H9 (cell line): ENCODE measurements around the gene CHSY3. TPM values are rescaled to one million over a fixed set of nuclear protein-coding genes. Genes with fewer than 3 reads are reported as not detected.

ENCODE experiments used
- DNase-seq: peaks from one replicate; pipeline ENCODE4 v3.0.0-alpha.2; 2017
- H2AFZ ChIP-seq: one replicate; pipeline ENCODE4 v1.6.1; 2013; ENCODE audit warnings: mild to moderate bottlenecking, low read length, control low read depth, moderate library complexity
- H2AK5ac ChIP-seq: 2 replicates; pipeline ENCODE4 v1.6.1; 2013; ENCODE audit warnings: low read length, control low read depth, mixed read lengths; ENCODE audit not compliant: insufficient read length
- H2BK120ac ChIP-seq: one replicate; pipeline ENCODE4 v1.6.1; 2013; ENCODE audit warnings: low read depth, mild to moderate bottlenecking, low read length, control low read depth, inconsistent platforms; ENCODE audit not compliant: poor library complexity, severe bottlenecking
- H2BK12ac ChIP-seq: 2 replicates; pipeline ENCODE4 v1.6.1; 2013; ENCODE audit warnings: low read length, control low read depth, mixed read lengths, low read depth; ENCODE audit not compliant: insufficient read length
- H2BK15ac ChIP-seq: 2 replicates; pipeline ENCODE4 v1.6.1; 2013; ENCODE audit warnings: low read depth, low read length, control low read depth
- H2BK20ac ChIP-seq: one replicate; pipeline ENCODE4 v1.6.1; 2013; ENCODE audit warnings: low read depth, mild to moderate bottlenecking, low read length, control low read depth, inconsistent platforms; ENCODE audit not compliant: poor library complexity, severe bottlenecking
- H2BK5ac ChIP-seq: 2 replicates; pipeline ENCODE4 v1.6.1; 2013; ENCODE audit warnings: low read length, control low read depth, mixed read lengths; ENCODE audit not compliant: insufficient read length
- H3K14ac ChIP-seq: 2 replicates; pipeline ENCODE4 v1.6.1; 2013; ENCODE audit warnings: low read length, control low read depth; ENCODE audit not compliant: insufficient read depth
- H3K18ac ChIP-seq: 2 replicates; pipeline ENCODE4 v1.6.1; 2013; ENCODE audit warnings: low read depth, mild to moderate bottlenecking, mixed read lengths, low read length, control low read depth; ENCODE audit not compliant: insufficient read length
- H3K23ac ChIP-seq: 2 replicates; pipeline ENCODE4 v1.6.1; 2013; ENCODE audit warnings: low read length, control low read depth, mixed read lengths, low read depth; ENCODE audit not compliant: insufficient read length
- H3K23me2 ChIP-seq: 2 replicates; pipeline ENCODE4 v1.6.1; 2013; ENCODE audit warnings: low read depth, mild to moderate bottlenecking, mixed read lengths, low read length, control low read depth; ENCODE audit not compliant: insufficient read length, poor library complexity, severe bottlenecking
- H3K27ac ChIP-seq: 2 replicates; pipeline ENCODE4 v1.5.1; 2013; ENCODE audit warnings: low read length, control low read depth, mixed read lengths, low read depth; ENCODE audit not compliant: insufficient read length
- H3K27me3 ChIP-seq: 2 replicates; pipeline ENCODE4 v1.6.1; 2013; ENCODE audit warnings: low read length, control low read depth, inconsistent platforms; ENCODE audit not compliant: insufficient read depth
- H3K4ac ChIP-seq: 2 replicates; pipeline ENCODE4 v1.6.1; 2013; ENCODE audit warnings: low read depth, mild to moderate bottlenecking, control low read depth, inconsistent platforms, low read length, moderate library complexity
- H3K4me1 ChIP-seq: 2 replicates; pipeline ENCODE4 v1.6.1; 2013; ENCODE audit warnings: low read length, control low read depth, inconsistent platforms; ENCODE audit not compliant: insufficient read depth
- H3K4me2 ChIP-seq: 2 replicates; pipeline ENCODE4 v1.6.1; 2013; ENCODE audit warnings: low read length, control low read depth, mixed read lengths; ENCODE audit not compliant: insufficient read length, insufficient read depth
- H3K56ac ChIP-seq: 2 replicates; pipeline ENCODE4 v1.6.1; 2013; ENCODE audit warnings: low read depth, mild to moderate bottlenecking, mixed read lengths, low read length, control low read depth; ENCODE audit not compliant: insufficient read length
- H3K79me1 ChIP-seq: 2 replicates; pipeline ENCODE4 v1.6.1; 2013; ENCODE audit warnings: low read depth, mild to moderate bottlenecking, moderate library complexity, low read length, control low read depth, inconsistent platforms; ENCODE audit not compliant: insufficient read depth, poor library complexity, severe bottlenecking
- H3K79me2 ChIP-seq: 2 replicates; pipeline ENCODE4 v1.6.1; 2013; ENCODE audit warnings: low read length, control low read depth, inconsistent platforms; ENCODE audit not compliant: insufficient read depth
- H3K9ac ChIP-seq: 2 replicates; pipeline ENCODE4 v1.6.1; 2013; ENCODE audit warnings: low read length, control low read depth, mixed read lengths; ENCODE audit not compliant: insufficient read length; ENCODE audit errors: extremely low read depth
- H3K9me3 ChIP-seq: one replicate; pipeline ENCODE4 v1.6.1; 2013; ENCODE audit warnings: low read depth, low read length, inconsistent platforms; ENCODE audit not compliant: control insufficient read depth
- H3T11ph ChIP-seq: one replicate; pipeline ENCODE4 v1.6.1; 2013; ENCODE audit warnings: mild to moderate bottlenecking, low read length, control low read depth, inconsistent platforms
- H4K20me1 ChIP-seq: one replicate; pipeline ENCODE4 v1.6.1; 2013; ENCODE audit not compliant: control insufficient read depth, insufficient read length, insufficient read depth
- H4K5ac ChIP-seq: 2 replicates; pipeline ENCODE4 v1.6.1; 2013; ENCODE audit warnings: low read depth, mild to moderate bottlenecking, mixed read lengths, low read length, control low read depth; ENCODE audit not compliant: insufficient read length
- H4K8ac ChIP-seq: replicated peaks from 2 replicates; pipeline ENCODE4 v1.6.1; 2013; ENCODE audit warnings: low read length, control low read depth, mixed read lengths, low read depth; ENCODE audit not compliant: insufficient read length
- H4K91ac ChIP-seq: 2 replicates; pipeline ENCODE4 v1.6.1; 2013; ENCODE audit warnings: low read depth, mild to moderate bottlenecking, moderate library complexity, mixed read lengths, low read length, control low read depth; ENCODE audit not compliant: insufficient read length
- H3K27ac Mint-ChIP-seq, 3 experiments: 2 replicates in 2 of 3; 3 replicates in 1 of 3; pipeline ENCODE4 v1.8.0; 2020 to 2021; ENCODE audit warnings: mixed read lengths in 3 of 3, mild to moderate bottlenecking in 1 of 3, moderate library complexity in 1 of 3
- H3K27me3 Mint-ChIP-seq: 2 replicates; pipeline ENCODE4 v1.8.0; 2021; ENCODE audit warnings: low read depth, mild to moderate bottlenecking, moderate library complexity, mixed read lengths
- H3K36me3 Mint-ChIP-seq, 3 experiments: 2 replicates in 2 of 3; 3 replicates in 1 of 3; pipeline ENCODE4 v1.8.0; 2020 to 2021; ENCODE audit warnings: low read depth in 3 of 3, mixed read lengths in 3 of 3; ENCODE audit not compliant: insufficient read depth in 1 of 3
- H3K4me1 Mint-ChIP-seq, 2 experiments: 2 replicates each; pipeline ENCODE4 v1.8.0; 2020; ENCODE audit warnings: mixed read lengths in 2 of 2
- H3K4me3 Mint-ChIP-seq, 2 experiments: 2 replicates in 1 of 2; 3 replicates in 1 of 2; pipeline ENCODE4 v1.8.0; 2020 to 2021; ENCODE audit warnings: mild to moderate bottlenecking in 2 of 2, mixed read lengths in 2 of 2, moderate library complexity in 1 of 2
- H3K9me3 Mint-ChIP-seq, 2 experiments: 2 replicates in 1 of 2; 3 replicates in 1 of 2; pipeline ENCODE4 v1.8.0; 2020; ENCODE audit warnings: mild to moderate bottlenecking in 2 of 2, mixed read lengths in 2 of 2, moderate library complexity in 1 of 2
- CTCF ChIP-seq: fragments of 200-600 bp; sonication (generic); conservative IDR thresholded peaks from 3 replicates; pipeline ENCODE4 v1.8.0; 2021; ENCODE audit warnings: antibody characterized with exemption, mild to moderate bottlenecking
- WGBS: extraction: QIAGEN DNeasy Blood & Tissue Kit; methylation state at CpG from one replicate; pipeline ENCODE4 v1.1.7; 2013; ENCODE audit warnings: missing lambda C conversion rate, low lambda C conversion rate, mixed read lengths; ENCODE audit not compliant: insufficient read length; ENCODE audit errors: extremely low coverage; 5-methylcytosine and 5-hydroxymethylcytosine counted together
- total RNA-seq: library from RNA; stranded (reverse); gene quantifications from 2 replicates; pipeline ENCODE4 v1.2.1, GENCODE V29; 2021

Gene CHSY3
- total RNA-seq, 1 experiment from 2014 or later = 0.37 TPM

- H2BK120ac ChIP-seq = no peak overlapping the region
- H4K91ac ChIP-seq = no peak overlapping the region
- no peak overlapping the region for H3K4ac ChIP-seq
- H3K9ac ChIP-seq = no peak overlapping the region
- no peak overlapping the region for H2BK15ac ChIP-seq
- Mint-ChIP-seq H3K36me3 (peaks cover 0 to 10% (median 2%) of the 10 kb centered on the region in 3 experiments; a peak in 3 of 7 replicates), H3K27me3 (no peaks in the 10 kb centered on the region), H3K27ac (no peak overlapping the region), H3K4me3 (no peak overlapping the region), H3K4me1 (0 out of 4 replicates have a peak, but pooled peaks cover 0 to 3% of the 10 kb centered on the region in 2 experiments), H3K9me3 (peaks cover 6 to 15% of the 10 kb centered on the region in 2 experiments)
- no peak overlapping the region for H3K56ac ChIP-seq
- H3K4me1 ChIP-seq = no peaks in the 10 kb centered on the region
- no peak overlapping the region for H4K8ac ChIP-seq
- no peak overlapping the region for H3K27ac ChIP-seq
- no peak overlapping the region for H4K5ac ChIP-seq
- no peaks in the 10 kb centered on the region for H3K23me2 ChIP-seq
- no peak for TF ChIP-seq CTCF
- WGBS = no CpG with 5 or more reads among the region's 3 CpGs
- H2AFZ ChIP-seq = no peak overlapping the region
- H3K14ac ChIP-seq = no peak overlapping the region
- H2BK20ac ChIP-seq = no peak overlapping the region
- no peaks in the 10 kb centered on the region for H3K9me3 ChIP-seq
- H3T11ph ChIP-seq = no peak overlapping the region
- H2BK12ac ChIP-seq = no peak overlapping the region
- no peak overlapping the region for H2BK5ac ChIP-seq
- H3K79me1 ChIP-seq = no peaks in the 10 kb centered on the region
- H3K27me3 ChIP-seq = no peaks in the 10 kb centered on the region
- no peak overlapping the region for H2AK5ac ChIP-seq
- DNase-seq = no peak
- H4K20me1 ChIP-seq = no peaks in the 10 kb centered on the region
- no peaks in the 10 kb centered on the region for H3K79me2 ChIP-seq
- H3K23ac ChIP-seq = no peak overlapping the region
- no peak overlapping the region for H3K4me2 ChIP-seq
- no peak overlapping the region for H3K18ac ChIP-seq
These were observed 107.7 kb downstream of the CHSY3 start for GRCh38 chr5:130011986-130012385.
